Upper lobe of left lung (tissue), 4 donors: ENCODE measurements around the gene REEP6.

Source experiments
- CTCF ChIP-seq, 6 experiments: fragments of 450-650 bp in 4 of 6; fragments of 200-600 bp in 2 of 6; sonication (generic) in 2 of 6; IDR thresholded peaks; one replicate each; pipeline ENCODE4 v1.5.1; 2016 to 2019; ENCODE audit warnings: antibody characterized with exemption in 6 of 6
- EP300 ChIP-seq, 4 donors: sonication (generic); formaldehyde crosslinking; IDR thresholded peaks; one replicate each; pipeline ENCODE4 v1.5.1; 2017; ENCODE audit warnings: antibody characterized with exemption in 4 of 4, control low read depth in 2 of 4
- POLR2A ChIP-seq, 4 donors: fragments of 450-650 bp; IDR thresholded peaks; one replicate each; pipeline ENCODE4 v1.5.1; 2016 to 2017; ENCODE audit warnings: antibody characterized with exemption in 4 of 4, mild to moderate bottlenecking in 2 of 4
- POLR2AphosphoS5 ChIP-seq, 2 donors: sonication (generic); formaldehyde crosslinking; IDR thresholded peaks; one replicate each; pipeline ENCODE4 v1.5.1; 2017; ENCODE audit warnings: antibody characterized with exemption in 2 of 2

GRCh38 chr19:1456121-1456900, 34.7 kb upstream of the REEP6 start:
- TF ChIP-seq CTCF (IDR thresholded peaks at IDR 0.05) (no peak), POLR2A (IDR thresholded peaks at IDR 0.05) (no peak), POLR2AphosphoS5 (IDR thresholded peaks at IDR 0.05) (no peak), EP300 (IDR thresholded peaks at IDR 0.05) (no peak)
